HG03139 (cell line): ENCODE measurements around the gene AGAP1.
"Not testable (repeated sequence)": the region's sequence is repeated elsewhere in the genome, so short reads cannot be mapped to it uniquely, and the experiment has no call there.

Source experiments
- ATAC-seq: cut with Tn5 transposase; IDR thresholded peaks from one replicate; pipeline ENCODE4 v1.9.1; 2021; ENCODE audit not compliant: unreplicated experiment

The AGAP1 gene

DNA sequence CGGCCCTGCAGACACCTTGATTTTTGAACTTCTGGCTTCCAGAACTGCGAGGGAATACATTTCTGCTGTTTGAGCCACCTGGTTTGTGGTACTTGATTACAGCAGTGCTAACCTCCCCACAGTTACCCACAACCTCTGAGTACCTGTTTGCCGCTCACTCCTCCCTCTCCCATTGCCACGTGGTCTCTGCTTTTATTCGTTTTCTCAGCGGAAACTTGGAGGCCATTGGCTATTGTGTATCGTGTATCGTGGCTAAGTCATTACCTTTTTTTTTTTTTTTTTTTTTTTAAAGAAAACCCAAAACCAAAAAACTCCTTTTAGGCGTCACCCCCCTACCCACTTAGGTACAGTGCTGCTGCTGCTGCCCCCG lies 90.8 kb downstream of the AGAP1 start:
- ATAC-seq = no peak

DNA sequence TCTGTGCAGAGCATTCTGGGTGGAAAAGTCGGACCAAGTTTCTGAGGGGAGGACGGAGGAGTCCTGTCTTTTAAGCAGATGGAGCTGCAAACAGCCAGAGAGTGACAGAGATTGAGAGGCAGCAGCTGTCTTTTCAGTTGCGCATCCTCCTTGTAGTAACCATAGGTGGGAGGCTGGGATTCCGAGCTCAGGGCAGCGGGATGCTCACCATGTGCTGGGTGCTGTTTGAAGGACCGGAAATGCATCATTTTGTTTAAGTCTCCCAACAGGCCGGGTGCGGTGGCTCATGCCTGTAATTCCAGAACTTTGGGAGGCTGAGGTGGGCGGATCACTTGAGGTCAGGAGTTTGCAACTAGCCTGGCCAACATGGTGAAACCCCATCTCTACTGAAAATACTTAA lies 93.4 kb downstream of the AGAP1 start:
- ATAC-seq = no peak

DNA sequence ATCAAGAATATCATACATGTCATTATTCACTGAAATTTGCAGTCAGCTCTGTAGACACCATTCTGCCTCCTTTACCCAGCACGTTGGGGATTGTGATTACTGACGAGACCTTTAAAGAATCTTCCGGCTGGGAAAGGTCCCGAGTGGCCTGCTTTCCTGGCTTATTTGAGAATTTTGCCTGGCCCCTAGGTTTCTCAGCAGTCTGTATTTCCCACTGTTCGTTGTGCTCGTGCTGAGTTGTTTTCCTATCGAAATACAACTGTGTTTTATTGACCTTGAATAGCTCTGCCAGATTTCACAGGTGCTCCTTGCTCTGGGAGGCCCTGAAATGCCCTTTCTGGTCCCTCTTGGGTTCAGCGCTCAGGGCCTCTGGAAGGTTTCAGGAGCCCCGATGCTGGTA lies 94.9 kb downstream of the AGAP1 start:
- ATAC-seq = no peak

- no peak for ATAC-seq
Observed at GRCh38 chr2:235591231-235591730, 97.4 kb downstream of the AGAP1 start.

GRCh38 chr2:235591921-235592320 lies 98.1 kb downstream of the AGAP1 start:
- ATAC-seq = no peak

DNA sequence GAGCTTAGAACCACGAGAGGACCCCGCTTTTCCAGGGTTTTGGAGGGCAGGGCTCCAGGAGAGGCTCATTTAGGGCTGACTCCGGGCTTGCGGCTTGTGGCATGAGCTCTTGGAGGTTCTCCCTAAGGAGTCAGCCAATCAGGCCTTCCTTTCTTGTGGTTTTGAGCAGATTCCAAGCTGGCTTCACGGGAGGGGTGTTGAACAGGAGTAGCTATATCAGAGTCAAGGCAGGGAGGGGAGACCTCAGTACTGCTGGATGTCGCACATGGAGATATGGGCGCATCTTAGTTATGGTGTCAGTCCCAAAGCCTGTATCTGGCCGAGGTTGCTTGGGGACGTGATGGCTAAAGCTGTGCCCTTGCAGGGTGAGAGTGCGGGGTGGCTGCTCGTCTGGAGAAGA lies 98.6 kb downstream of the AGAP1 start:
- ATAC-seq = no peak

GRCh38 chr2:235592836-235593235 lies 99.0 kb downstream of the AGAP1 start:
- no peak for ATAC-seq

DNA sequence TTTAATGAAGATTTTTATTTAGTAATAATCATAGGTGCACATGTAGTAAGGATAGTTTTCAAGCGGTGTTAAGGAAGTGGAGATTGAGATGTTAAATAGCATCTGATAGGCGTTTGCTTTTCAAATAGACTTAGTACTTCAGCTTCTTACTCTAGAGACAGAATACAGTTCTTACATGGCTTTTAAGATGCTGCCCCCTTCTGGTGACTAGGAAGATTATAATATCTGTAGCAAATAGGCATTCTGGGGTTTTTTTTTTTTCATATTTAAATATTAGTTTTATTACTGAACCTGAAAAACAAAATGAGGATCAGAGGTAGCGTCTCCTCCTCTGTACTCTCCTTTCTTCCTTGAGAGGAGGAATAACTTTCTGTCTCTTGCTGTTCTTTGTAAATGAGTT lies 100.2 kb downstream of the AGAP1 start:
- ATAC-seq = no peak

GRCh38 chr2:235594964-235595363 lies 101.1 kb downstream of the AGAP1 start:
- ATAC-seq = no peak

DNA sequence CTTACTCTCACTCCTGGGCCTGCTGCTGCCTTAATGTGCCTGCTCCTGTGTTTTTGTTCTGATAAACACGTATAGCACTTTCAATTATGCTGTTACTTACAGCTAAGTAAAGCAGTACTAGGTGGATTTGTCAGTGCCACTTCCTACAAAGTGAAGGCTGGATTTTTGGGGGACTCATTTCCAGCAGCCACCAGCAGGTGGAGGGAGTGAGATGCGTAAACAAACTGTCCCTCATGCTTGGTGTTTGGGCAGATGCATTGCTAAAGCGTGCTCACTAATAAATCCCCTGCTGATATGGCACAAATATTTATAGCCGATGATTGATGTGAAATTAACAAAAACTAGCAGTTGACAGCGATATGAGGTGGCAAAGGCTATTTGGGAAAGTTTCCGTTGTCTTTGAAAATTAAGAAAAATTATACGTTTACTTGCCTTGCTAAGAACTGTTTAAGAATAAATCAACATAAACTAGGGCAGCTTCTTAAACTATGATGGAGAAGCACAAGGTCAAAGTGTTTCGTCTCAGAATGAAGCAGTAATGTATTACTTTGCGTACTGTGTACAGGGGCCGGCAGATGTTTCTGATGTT lies 101.7 kb downstream of the AGAP1 start:
- no peak for ATAC-seq

GRCh38 chr2:235596272-235596671 lies 102.4 kb downstream of the AGAP1 start:
- ATAC-seq = no peak

DNA sequence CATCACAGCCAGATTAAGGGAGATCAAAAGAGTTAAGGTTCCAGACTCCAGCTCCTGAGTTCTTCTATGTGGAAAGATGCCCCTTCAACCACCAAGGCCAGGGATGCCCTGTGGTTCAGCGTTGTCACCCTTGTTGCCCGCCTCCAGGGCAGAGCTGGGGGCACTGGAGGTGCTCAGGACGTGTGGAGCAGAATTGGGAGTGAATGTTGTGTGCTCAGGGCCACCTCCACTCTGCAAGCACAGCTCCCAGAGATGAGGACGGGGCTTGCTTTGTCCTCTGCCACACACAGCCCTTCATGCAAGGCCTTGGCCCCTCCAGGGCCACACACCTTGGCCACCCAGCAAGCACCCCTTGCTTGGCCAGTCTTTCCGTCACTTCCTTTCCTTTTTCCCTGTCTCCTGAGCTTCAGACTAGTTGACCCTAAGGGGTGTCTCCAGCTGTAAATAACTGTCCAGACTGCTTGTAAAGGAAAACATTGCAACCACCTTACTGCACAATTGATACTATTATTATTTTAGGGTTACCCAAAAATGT lies 103.3 kb downstream of the AGAP1 start:
- ATAC-seq = no peak

DNA sequence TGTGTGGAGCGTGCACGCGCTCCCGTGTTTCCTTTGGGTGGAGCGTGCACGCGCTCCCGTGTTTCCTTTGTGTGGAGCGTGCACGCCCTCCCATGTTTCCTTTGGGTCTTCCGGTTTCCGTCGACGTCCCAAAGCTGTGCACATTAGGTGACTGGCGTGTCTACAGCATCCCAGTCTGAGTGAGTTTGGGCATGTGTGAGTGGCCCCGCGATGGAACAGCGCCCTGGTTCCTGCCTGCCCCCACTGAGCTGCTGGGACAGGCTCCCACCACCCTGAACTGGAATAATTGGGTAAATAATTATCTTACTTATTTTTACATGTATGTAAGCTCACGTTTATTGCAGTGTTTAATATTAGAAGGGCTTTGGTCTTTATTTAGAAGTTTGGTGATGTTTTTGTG lies 104.2 kb downstream of the AGAP1 start:
- ATAC-seq = no peak

GRCh38 chr2:235598532-235599531 lies 105.0 kb downstream of the AGAP1 start:
- no peak for ATAC-seq

GRCh38 chr2:235599596-235600338 lies 105.9 kb downstream of the AGAP1 start:
- ATAC-seq = no peak

DNA sequence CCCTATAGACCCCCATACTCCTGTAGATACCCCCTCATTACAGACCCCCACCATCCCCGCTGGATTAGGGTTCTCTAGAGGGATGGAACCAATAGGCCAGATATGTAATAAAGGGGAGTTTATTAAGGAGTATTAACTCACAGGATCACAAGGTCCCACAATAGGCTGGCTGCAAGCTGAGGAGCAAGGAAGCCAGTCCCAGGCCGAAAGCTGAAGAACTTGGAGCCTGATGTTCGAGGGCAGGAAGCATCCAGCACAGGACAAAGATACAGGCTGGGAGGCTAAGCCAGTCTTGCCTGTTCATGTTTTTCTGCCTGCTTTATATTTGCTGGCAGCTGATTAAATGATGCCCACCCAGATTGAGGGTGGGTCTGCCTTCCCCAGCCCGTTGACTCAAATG lies 106.6 kb downstream of the AGAP1 start:
- ATAC-seq = no peak

- ATAC-seq = no peak
Observed at GRCh38 chr2:235600926-235601325, 107.1 kb downstream of the AGAP1 start.

DNA sequence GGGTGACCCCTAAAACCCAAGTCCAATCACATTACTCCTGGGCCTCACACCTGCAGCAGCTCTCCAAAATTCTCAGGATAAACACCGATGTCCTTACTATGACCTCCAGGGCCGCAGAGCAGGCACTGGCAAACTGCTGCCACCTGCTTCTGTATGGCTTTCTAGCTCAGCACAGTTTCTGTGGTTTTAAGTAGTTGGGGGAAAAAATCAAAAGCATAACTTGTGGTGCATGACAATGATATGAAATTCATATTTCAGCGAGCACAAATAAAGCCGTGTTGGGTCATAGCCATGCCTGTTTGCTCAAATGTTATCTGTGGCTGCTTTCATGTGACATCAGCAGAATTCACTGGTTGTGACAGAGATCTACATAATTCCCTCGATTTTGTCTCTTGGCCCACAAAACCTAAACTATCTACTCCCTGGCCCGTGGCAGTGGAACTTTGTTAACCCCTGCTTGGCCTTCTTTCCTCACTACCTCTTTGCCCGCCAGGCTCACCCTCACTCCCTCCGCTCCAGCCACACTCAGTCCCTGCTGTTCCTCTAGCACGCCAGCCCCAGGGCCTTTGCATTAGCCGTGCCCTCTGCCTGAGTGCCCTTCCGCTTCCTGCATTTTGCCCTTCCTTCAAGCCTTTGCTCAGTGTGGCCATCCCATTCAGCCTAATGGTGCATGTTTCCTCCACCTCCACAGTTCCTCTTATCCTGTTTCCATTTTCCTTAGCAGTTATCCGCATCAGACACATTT lies 108.3 kb downstream of the AGAP1 start:
- ATAC-seq = no peak

- ATAC-seq = not testable (repeated sequence)
Observed at GRCh38 chr2:235602971-235603370, 109.1 kb downstream of the AGAP1 start.

DNA sequence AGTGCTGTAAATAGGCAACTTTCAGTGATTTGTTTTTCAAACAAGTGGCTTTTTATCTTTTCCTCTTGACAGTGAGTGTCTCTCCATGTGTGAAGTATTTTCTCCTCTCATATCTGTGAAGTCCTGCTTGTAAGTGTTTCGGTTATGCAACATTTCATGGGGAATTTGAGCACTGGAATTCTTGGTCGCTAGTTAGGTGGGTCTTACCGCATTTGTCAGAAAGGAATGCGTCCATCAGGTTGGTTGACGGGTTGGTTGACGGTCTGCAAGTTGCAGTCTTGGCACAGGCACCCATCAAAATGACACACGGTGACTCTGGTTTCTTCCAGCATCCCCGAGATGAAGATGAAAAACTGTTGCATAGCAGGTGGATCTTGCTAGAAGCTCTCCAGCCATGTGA lies 109.8 kb downstream of the AGAP1 start:
- ATAC-seq = no peak
